Mesenchymal stem cell (in vitro differentiated cells and primary cell): ENCODE data around the gene NLGN1.
A peak's percentile ranks its signal among the peaks of the same experiment; 100 is the strongest.
"Not testable (repeated sequence)": the region's sequence is repeated elsewhere in the genome, so short reads cannot be mapped to it uniquely, and the experiment has no call there.

Experiments used
- DNase-seq: peaks from one replicate; pipeline ENCODE4 v3.0.0-alpha.2; 2013
- H2AFZ ChIP-seq: one replicate; pipeline ENCODE4 v1.6.1; 2013; ENCODE audit warnings: low read depth, mild to moderate bottlenecking, control low read depth, inconsistent platforms, low read length, moderate library complexity
- H2AK5ac ChIP-seq: 2 replicates; pipeline ENCODE4 v1.6.1; 2013; ENCODE audit warnings: low read length, moderate library complexity, mild to moderate bottlenecking, inconsistent platforms; ENCODE audit not compliant: severe bottlenecking
- H2BK120ac ChIP-seq: one replicate; pipeline ENCODE4 v1.6.1; 2013; ENCODE audit warnings: low read depth, mild to moderate bottlenecking, inconsistent platforms, low read length, moderate library complexity
- H2BK12ac ChIP-seq, 2 experiments: one replicate each; pipeline ENCODE4 v1.6.1; 2013; ENCODE audit warnings: inconsistent platforms in 2 of 2, low read length in 2 of 2, mild to moderate bottlenecking in 2 of 2, moderate library complexity in 2 of 2, control low read depth in 1 of 2
- H2BK15ac ChIP-seq: one replicate; pipeline ENCODE4 v1.6.1; 2013; ENCODE audit warnings: mild to moderate bottlenecking, low read depth, inconsistent platforms; ENCODE audit not compliant: poor library complexity, severe bottlenecking
- H2BK5ac ChIP-seq: 2 replicates; pipeline ENCODE4 v1.6.1; 2013; ENCODE audit warnings: low read depth, mild to moderate bottlenecking, low read length, control low read depth, inconsistent platforms; ENCODE audit not compliant: poor library complexity, severe bottlenecking
- H3K14ac ChIP-seq, 2 experiments: one replicate each; pipeline ENCODE4 v1.6.1; 2013; ENCODE audit warnings: inconsistent platforms in 2 of 2, low read length in 2 of 2, control low read depth in 1 of 2, mild to moderate bottlenecking in 1 of 2, moderate library complexity in 1 of 2
- H3K18ac ChIP-seq, 2 experiments: one replicate each; pipeline ENCODE4 v1.6.1; 2013; ENCODE audit warnings: inconsistent platforms in 2 of 2, low read length in 2 of 2, control low read depth in 1 of 2, low read depth in 1 of 2, mild to moderate bottlenecking in 1 of 2
- H3K23ac ChIP-seq, 2 experiments: one replicate each; pipeline ENCODE4 v1.6.1; 2013; ENCODE audit warnings: inconsistent platforms in 2 of 2, low read length in 2 of 2, mild to moderate bottlenecking in 2 of 2, moderate library complexity in 2 of 2, control low read depth in 1 of 2
- H3K27ac ChIP-seq: 2 replicates; pipeline ENCODE4 v1.5.1; 2013; ENCODE audit warnings: mild to moderate bottlenecking, moderate library complexity, low read length, control low read depth, inconsistent platforms; ENCODE audit not compliant: poor library complexity, severe bottlenecking
- H3K27me3 ChIP-seq, 2 experiments: 2 replicates each; pipeline versions ENCODE4 v1.6.1 to v1.7.0; 2013; ENCODE audit warnings: low read length in 2 of 2, mild to moderate bottlenecking in 2 of 2, moderate library complexity in 2 of 2, control low read depth in 1 of 2, inconsistent platforms in 1 of 2; ENCODE audit not compliant: control insufficient read depth in 1 of 2, insufficient read depth in 1 of 2
- H3K36me3 ChIP-seq, 2 experiments: 2 replicates each; pipeline versions ENCODE4 v1.6.1 to v1.7.0; 2013; ENCODE audit warnings: low read length in 2 of 2, control low read depth in 1 of 2, inconsistent platforms in 1 of 2, low read depth in 1 of 2, mild to moderate bottlenecking in 1 of 2; ENCODE audit not compliant: insufficient read depth in 2 of 2, control insufficient read depth in 1 of 2
- H3K4ac ChIP-seq, 2 experiments: one replicate each; pipeline ENCODE4 v1.6.1; 2013; ENCODE audit warnings: inconsistent platforms in 2 of 2, low read length in 2 of 2, mild to moderate bottlenecking in 2 of 2, moderate library complexity in 2 of 2, control low read depth in 1 of 2, low read depth in 1 of 2
- H3K4me1 ChIP-seq: 2 replicates; pipeline ENCODE4 v1.6.1; 2013; ENCODE audit warnings: low read depth, low read length, control low read depth; ENCODE audit not compliant: control insufficient read depth, insufficient read depth
- H3K4me2 ChIP-seq: 2 replicates; pipeline ENCODE4 v1.6.1; 2013; ENCODE audit warnings: low read length, mild to moderate bottlenecking, inconsistent platforms; ENCODE audit not compliant: poor library complexity, severe bottlenecking
- H3K4me3 ChIP-seq, 2 experiments: 2 replicates each; pipeline versions ENCODE4 v1.5.1 to v1.7.0; 2013; ENCODE audit warnings: low read length in 2 of 2, mild to moderate bottlenecking in 2 of 2, control low read depth in 1 of 2, low read depth in 1 of 2; ENCODE audit not compliant: insufficient read depth in 1 of 2
- H3K79me1 ChIP-seq: replicated peaks from 2 replicates; pipeline ENCODE4 v1.6.1; 2013; ENCODE audit warnings: mild to moderate bottlenecking, control low read depth, low read length, inconsistent platforms; ENCODE audit not compliant: poor library complexity, severe bottlenecking
- H3K9ac ChIP-seq: 2 replicates; pipeline ENCODE4 v1.7.0; 2013; ENCODE audit warnings: mild to moderate bottlenecking, low read length, moderate library complexity
- H3K9me3 ChIP-seq: 2 replicates; pipeline ENCODE4 v1.7.0; 2013; ENCODE audit warnings: mild to moderate bottlenecking, low read length; ENCODE audit not compliant: control insufficient read depth
- H4K8ac ChIP-seq: one replicate; pipeline ENCODE4 v1.6.1; 2013; ENCODE audit warnings: inconsistent platforms, mild to moderate bottlenecking, low read length, moderate library complexity
- H4K91ac ChIP-seq: one replicate; pipeline ENCODE4 v1.6.1; 2013; ENCODE audit warnings: mild to moderate bottlenecking, low read length, inconsistent platforms
- WGBS: methylation state at CpG from one replicate; pipeline ENCODE4 v1.1.7; 2013; ENCODE audit warnings: mixed read lengths; 5-methylcytosine and 5-hydroxymethylcytosine counted together

Gene NLGN1

DNA sequence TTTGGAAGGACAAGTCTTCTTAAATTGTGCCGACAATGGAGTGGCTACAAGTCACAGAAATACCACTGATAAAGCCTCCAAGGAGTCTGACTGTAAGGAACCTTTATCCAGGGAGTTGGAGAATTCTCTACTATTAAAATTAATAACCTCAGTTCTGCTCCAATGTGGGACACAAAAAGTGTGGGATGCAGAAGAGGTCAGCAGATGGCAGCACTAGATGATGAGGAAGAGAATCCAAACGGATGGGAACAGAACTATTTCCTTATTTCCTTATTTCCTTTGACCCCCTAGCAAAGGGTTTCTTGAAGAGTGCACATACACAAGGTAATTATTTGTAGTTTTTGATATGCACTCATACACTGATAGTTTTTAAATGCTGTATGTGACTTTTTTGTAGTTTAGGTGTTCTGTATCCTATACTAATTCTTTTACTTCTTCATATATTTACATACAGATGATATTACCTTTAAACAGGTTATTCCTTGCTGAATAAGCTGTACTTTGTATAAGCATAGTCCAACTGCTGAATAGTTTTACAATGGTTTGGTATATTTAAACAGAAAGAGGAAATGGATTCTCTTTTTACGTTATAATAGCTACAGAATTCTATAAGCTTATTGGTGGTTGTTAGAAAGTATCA lies 25.6 kb upstream of the NLGN1 start:
- Histone ChIP-seq H4K8ac (no peak overlapping the region), H4K91ac (no peak overlapping the region), H3K36me3 (no peaks in the 10 kb centered on the region), H3K4me2 (no peak overlapping the region), H2BK15ac (no peak overlapping the region), H3K9me3 (no peaks in the 10 kb centered on the region), H2AFZ (no peak overlapping the region), H3K27me3 (peaks cover 0 to 5% of the 10 kb centered on the region in 2 experiments), H3K4ac (no peak overlapping the region), H3K23ac (peak overlapping the region in 1 of 2 experiments; percentile 56), H3K14ac (no peak overlapping the region), H2BK12ac (no peak overlapping the region), H2BK120ac (no peak overlapping the region), H2AK5ac (no peak overlapping the region), H3K4me3 (no peak overlapping the region), H3K9ac (no peak overlapping the region), H3K79me1 (no peaks in the 10 kb centered on the region), H3K18ac (no peak overlapping the region), H3K4me1 (no peaks in the 10 kb centered on the region), H3K27ac (no peak overlapping the region), H2BK5ac (no peak overlapping the region)
- WGBS: 60% methylated on average over 1 of the region's 3 CpGs
- DNase-seq: peak; percentile 34

DNA sequence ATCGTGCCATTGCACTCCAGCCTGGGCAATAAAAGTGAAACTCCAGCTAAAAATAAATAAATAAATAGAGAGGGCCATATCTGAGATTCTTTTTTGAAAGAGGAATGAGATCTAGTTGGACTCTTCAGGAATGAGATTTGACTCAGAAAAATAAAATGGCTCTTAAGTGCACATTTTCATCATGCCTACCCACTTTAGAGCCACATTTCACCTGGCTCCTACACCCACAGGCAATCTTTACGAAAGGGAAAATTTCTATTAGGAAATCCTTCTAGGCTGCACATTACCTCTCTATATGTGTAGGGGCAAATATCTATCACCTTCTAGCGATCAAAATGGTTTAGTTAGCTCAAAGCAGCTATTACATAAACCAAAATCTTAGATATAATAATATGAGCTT lies 16.9 kb upstream of the NLGN1 start:
- H3K27ac ChIP-seq: no peak overlapping the region
- H2BK5ac ChIP-seq: no peak overlapping the region
- no peak overlapping the region for H3K9ac ChIP-seq
- H3K79me1 ChIP-seq: no peaks in the 10 kb centered on the region
- no peak overlapping the region for H3K14ac ChIP-seq
- DNase-seq: no peak
- WGBS: 100% methylated on average over 2 of the region's 3 CpGs
- no peak overlapping the region for H3K23ac ChIP-seq
- no peaks in the 10 kb centered on the region for H3K27me3 ChIP-seq
- H2AK5ac ChIP-seq: no peak overlapping the region
- no peak overlapping the region for H4K91ac ChIP-seq
- no peak overlapping the region for H3K4me3 ChIP-seq
- H3K9me3 ChIP-seq: no peaks in the 10 kb centered on the region
- H3K4me1 ChIP-seq: no peaks in the 10 kb centered on the region
- H3K4me2 ChIP-seq: no peak overlapping the region
- H4K8ac ChIP-seq: no peak overlapping the region
- H2BK120ac ChIP-seq: no peak overlapping the region
- H3K4ac ChIP-seq: no peak overlapping the region
- H2BK12ac ChIP-seq: no peak overlapping the region
- H3K18ac ChIP-seq: no peak overlapping the region
- H2BK15ac ChIP-seq: no peak overlapping the region
- no peak overlapping the region for H2AFZ ChIP-seq
- no peaks in the 10 kb centered on the region for H3K36me3 ChIP-seq

DNA sequence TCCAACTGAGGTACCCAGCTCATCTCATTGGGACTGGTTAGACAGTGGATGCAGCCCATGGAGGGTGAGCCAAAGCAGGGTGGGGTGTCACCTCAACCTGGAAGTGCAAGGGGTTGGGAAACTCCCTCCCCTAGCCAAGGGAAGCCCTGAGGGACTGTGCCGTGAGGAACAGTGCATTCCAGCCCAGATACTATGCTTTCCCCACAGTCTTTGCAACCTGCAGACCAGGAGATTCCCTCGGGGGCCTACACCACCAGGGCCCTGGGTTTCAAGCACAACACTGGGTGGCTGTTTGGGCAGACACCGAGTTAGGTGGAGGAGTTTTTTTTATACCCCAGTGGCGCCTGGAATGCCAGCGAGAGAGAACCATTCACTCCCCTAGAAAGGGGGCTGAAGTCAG lies 15.6 kb upstream of the NLGN1 start:
- H2AFZ ChIP-seq, DNase-seq, H3K23ac ChIP-seq, H2BK12ac ChIP-seq, H4K8ac ChIP-seq, H3K4me1 ChIP-seq, H3K4me3 ChIP-seq, H3K9ac ChIP-seq, H3K79me1 ChIP-seq, H2BK5ac ChIP-seq, H3K36me3 ChIP-seq, H2BK120ac ChIP-seq, H2AK5ac ChIP-seq, H3K18ac ChIP-seq, H3K4ac ChIP-seq, H3K4me2 ChIP-seq, H3K9me3 ChIP-seq, H2BK15ac ChIP-seq, H4K91ac ChIP-seq, H3K27ac ChIP-seq, H3K27me3 ChIP-seq: not testable (repeated sequence)
- WGBS: 80% methylated on average over 5 of the region's 5 CpGs
- H3K14ac ChIP-seq: peak overlapping the region in 1 of 2 experiments; percentile 32

DNA sequence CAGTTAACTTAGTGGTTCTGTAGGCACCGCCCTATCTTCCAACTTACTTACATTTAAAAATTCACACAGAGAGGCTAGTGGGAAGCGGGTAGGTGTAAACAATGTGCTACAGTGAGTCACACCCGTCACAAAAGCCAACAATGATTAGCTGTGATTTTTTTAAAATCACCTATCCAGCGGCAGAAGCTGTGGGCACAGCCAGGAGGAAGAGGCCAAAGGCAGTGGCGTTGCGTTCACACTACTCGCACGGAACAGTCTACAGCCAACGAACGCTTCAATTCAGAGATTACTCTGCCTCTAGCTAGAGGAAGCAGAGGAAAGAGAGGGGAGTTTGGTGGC lies 2.5 kb upstream of the NLGN1 start:
- Histone ChIP-seq H3K4me3 (peak overlapping the region; percentile 66 to 90), H2BK12ac (no peak overlapping the region), H4K91ac (no peak overlapping the region), H3K23ac (no peak overlapping the region), H3K14ac (no peak overlapping the region), H3K4me1 (peaks cover 14% of the 10 kb centered on the region), H3K27me3 (peaks cover 0 to 6% of the 10 kb centered on the region in 2 experiments), H4K8ac (no peak overlapping the region), H3K4ac (no peak overlapping the region), H3K9ac (peak overlapping the region; percentile 89), H3K9me3 (no peaks in the 10 kb centered on the region), H2AK5ac (no peak overlapping the region), H3K36me3 (no peaks in the 10 kb centered on the region), H3K18ac (peak overlapping the region in 1 of 2 experiments; percentile 18), H3K27ac (no peak overlapping the region), H2BK120ac (no peak overlapping the region), H2BK5ac (no peak overlapping the region), H2AFZ (peak overlapping the region; percentile 91), H3K79me1 (no peaks in the 10 kb centered on the region), H2BK15ac (no peak overlapping the region), H3K4me2 (peak overlapping the region; percentile 98)
- no peak for DNase-seq
- 0% methylated on average over 3 of the region's 10 CpGs for WGBS
